Bronchial smooth muscle cell (primary cell): ENCODE data around the gene U2SURP. TPM values are rescaled to one million over a fixed set of nuclear protein-coding genes. Genes with fewer than 3 reads are reported as not detected.

Experiments used
- total RNA-seq: library from RNA; depleted of rRNA; stranded (reverse); fragments of >200 nt; gene quantifications from 2 replicates; pipeline ENCODE4 v1.2.1, GENCODE V29; 2014

The U2SURP gene
- 24.6 and 31.2 TPM in 2 replicates for total RNA-seq

GRCh38 chr3:143001369-143002082, at the start of gene U2SURP:
Gene U2SURP (plus strand): TSS chr3:143001570. CDS start chr3:143001629, 59 bp downstream.

GRCh38 chr3:142963516-142964448, 37.6 kb upstream of the U2SURP start, which contains the start of gene PAQR9:
Gene PAQR9 (minus strand): TSS chr3:142963674. CDS start chr3:142963336, 338 bp downstream.

Other genes with a start within 250 kb of the U2SURP start
- 122 and 144 TPM in 2 replicates for gene PCOLCE2, start 112.5 kb upstream of the U2SURP start, total RNA-seq
- gene PAQR9, start 37.9 kb upstream of the U2SURP start, total RNA-seq, result 0.16 TPM in 1 of 2 replicates, not detected in the other
- gene CHST2, start 118.2 kb downstream of the U2SURP start, total RNA-seq, result 4.6 and 5.5 TPM in 2 replicates